ENCODE measurements around the gene CA10. TPM values are rescaled to one million over a fixed set of nuclear protein-coding genes. Genes with fewer than 3 reads are reported as not detected.

Gene CA10
- polyA plus RNA-seq, 1 donor from 2014 or later = 6.2 TPM

GRCh38 chr17:51670899-51671298, 487.6 kb downstream of the CA10 start:
- H3K27me3 ChIP-seq (ENCODE audit: insufficient read depth, low read depth, low read length) = no peaks in the 10 kb centered on the region
- no peaks in the 10 kb centered on the region for H3F3A ChIP-seq (ENCODE audit: insufficient read depth, low read length, poor library complexity, severe bottlenecking)
- no peak overlapping the region for H2AFZ ChIP-seq (ENCODE audit: low read depth, low read length)
- no peak overlapping the region for H3K27ac ChIP-seq (ENCODE audit: low read length)
- no peaks in the 10 kb centered on the region for H3K9me2 ChIP-seq (ENCODE audit: insufficient read depth, low read length)
- H3K36me3 ChIP-seq (ENCODE audit: insufficient read depth, low read length) = no peaks in the 10 kb centered on the region
- H4K20me1 ChIP-seq (ENCODE audit: insufficient read depth) = no peaks in the 10 kb centered on the region
- no peaks in the 10 kb centered on the region for H3K79me2 ChIP-seq (replicated peaks; ENCODE audit: insufficient read depth, low read length)
- no peak for TF ChIP-seq SMC3 (conservative IDR thresholded peaks at IDR 0.05; ENCODE audit: poor library complexity)
- TF ChIP-seq RAD21 (conservative IDR thresholded peaks at IDR 0.05) = no peak
- no peak for TF ChIP-seq EP300 (conservative IDR thresholded peaks at IDR 0.05; ENCODE audit: poor library complexity, severe bottlenecking)
- no peak for TF ChIP-seq MXI1 (conservative IDR thresholded peaks at IDR 0.05; ENCODE audit: poor library complexity, severe bottlenecking)
- no peak for TF ChIP-seq REST (IDR thresholded peaks at IDR 0.05; ENCODE audit: borderline replicate concordance)
- TF ChIP-seq CTCF (IDR thresholded peaks at IDR 0.05; ENCODE audit: poor library complexity, severe bottlenecking) = no peak
- no peak for TF ChIP-seq TAF1 (IDR thresholded peaks at IDR 0.05; ENCODE audit: low read depth)
- no peak for TF ChIP-seq POLR2AphosphoS5 (IDR thresholded peaks at IDR 0.05)
- no peaks in the 10 kb centered on the region for H3K9me3 ChIP-seq (ENCODE audit: low read length)
- no peak overlapping the region for H3K4me2 ChIP-seq (ENCODE audit: low read length)
- no peak overlapping the region for H3K9ac ChIP-seq (ENCODE audit: low read length)
- no peak overlapping the region for H3K4me3 ChIP-seq (ENCODE audit: low read length)

- H3K9me3 ChIP-seq (ENCODE audit: low read length) = no peaks in the 10 kb centered on the region
- no peaks in the 10 kb centered on the region for H3K27me3 ChIP-seq (ENCODE audit: insufficient read depth, low read depth, low read length)
- H3K4me2 ChIP-seq (ENCODE audit: low read length) = no peak overlapping the region
- no peaks in the 10 kb centered on the region for H4K20me1 ChIP-seq (ENCODE audit: insufficient read depth)
- H3K9ac ChIP-seq (ENCODE audit: low read length) = no peak overlapping the region
- H3F3A ChIP-seq (ENCODE audit: insufficient read depth, low read length, poor library complexity, severe bottlenecking) = no peaks in the 10 kb centered on the region
- H3K36me3 ChIP-seq (ENCODE audit: insufficient read depth, low read length) = no peaks in the 10 kb centered on the region
- no peaks in the 10 kb centered on the region for H3K79me2 ChIP-seq (replicated peaks; ENCODE audit: insufficient read depth, low read length)
- TF ChIP-seq SMC3 (conservative IDR thresholded peaks at IDR 0.05; ENCODE audit: poor library complexity) = no peak
- no peak overlapping the region for H3K4me3 ChIP-seq (ENCODE audit: low read length)
- no peaks in the 10 kb centered on the region for H3K9me2 ChIP-seq (ENCODE audit: insufficient read depth, low read length)
- H3K27ac ChIP-seq (ENCODE audit: low read length) = no peak overlapping the region
- no peak overlapping the region for H2AFZ ChIP-seq (ENCODE audit: low read depth, low read length)
Measured at GRCh38 chr17:51668963-51669246, 489.6 kb downstream of the CA10 start.

GRCh38 chr17:51668155-51668962, 490.2 kb downstream of the CA10 start:
- Histone ChIP-seq H3K27ac (ENCODE audit: low read length) (no peak overlapping the region), H3K4me3 (ENCODE audit: low read length) (no peak overlapping the region), H2AFZ (ENCODE audit: low read depth, low read length) (no peak overlapping the region), H3F3A (ENCODE audit: insufficient read depth, low read length, poor library complexity, severe bottlenecking) (no peaks in the 10 kb centered on the region), H3K9me2 (ENCODE audit: insufficient read depth, low read length) (no peaks in the 10 kb centered on the region), H3K9ac (ENCODE audit: low read length) (no peak overlapping the region), H3K36me3 (ENCODE audit: insufficient read depth, low read length) (no peaks in the 10 kb centered on the region), H3K9me3 (ENCODE audit: low read length) (no peaks in the 10 kb centered on the region), H3K79me2 (replicated peaks; ENCODE audit: insufficient read depth, low read length) (no peaks in the 10 kb centered on the region), H3K4me2 (ENCODE audit: low read length) (no peak overlapping the region), H4K20me1 (ENCODE audit: insufficient read depth) (no peaks in the 10 kb centered on the region), H3K27me3 (ENCODE audit: insufficient read depth, low read depth, low read length) (no peaks in the 10 kb centered on the region)
- TF ChIP-seq RAD21 (conservative IDR thresholded peaks at IDR 0.05) (no peak), REST (IDR thresholded peaks at IDR 0.05; ENCODE audit: borderline replicate concordance) (no peak)
